ENCODE data around the gene ALDOA. TPM values are rescaled to one million over a fixed set of nuclear protein-coding genes. Genes with fewer than 3 reads are reported as not detected.

ALDOA gene
- polyA plus RNA-seq, 1 experiment = 1,788 TPM

GRCh38 chr16:30052671-30053372, 12.7 kb upstream of the ALDOA start:
- ChIA-PET POLR2A (interaction anchor here (0.5 to 1.5 kb wide), 2 partner anchors 13 to 43 kb away, joined by 3 to 11 read pairs; partner anchors contain the start of genes ALDOA and YPEL3), CTCF (interaction anchor here (0.7 to 5.9 kb wide), 4 partner anchors 8 to 39 kb away, joined by 3 to 29 read pairs (median 12); partner anchors contain the start of genes TBX6 and TLCD3B)
- no peak for TF ChIP-seq CTCF (IDR thresholded peaks at IDR 0.05; ENCODE audit: insufficient read depth, low read depth, low read length)
- Histone ChIP-seq H3K27me3 (ENCODE audit: control insufficient read depth, insufficient read depth, low read length) (no peaks in the 10 kb centered on the region), H3K36me3 (ENCODE audit: control insufficient read depth, insufficient read depth, low read length) (peaks cover 1% of the 10 kb centered on the region; the same call in 1 of the 2 replicates), H3K4me3 (ENCODE audit: low read depth, low read length) (peak overlapping the region; percentile 89)
- DNase-seq (ENCODE audit: low read depth) = no peak

GRCh38 chr16:30053376-30054015, 12.1 kb upstream of the ALDOA start:
- Histone ChIP-seq H3K4me3 (ENCODE audit: low read depth, low read length) (peak overlapping the region; percentile 89), H3K36me3 (ENCODE audit: control insufficient read depth, insufficient read depth, low read length) (peaks cover 1% of the 10 kb centered on the region; the same call in 1 of the 2 replicates), H3K27me3 (ENCODE audit: control insufficient read depth, insufficient read depth, low read length) (no peaks in the 10 kb centered on the region)
- POLR2A ChIA-PET = interaction anchor here (1.5 kb wide), 1 partner anchor 12 kb away, joined by 11 read pairs; the partner anchor contains the start of gene ALDOA
- DNase-seq (ENCODE audit: low read depth) = no peak
- TF ChIP-seq CTCF (IDR thresholded peaks at IDR 0.05; ENCODE audit: insufficient read depth, low read depth, low read length) = no peak
- CTCF ChIA-PET = interaction anchor here (0.7 to 5.9 kb wide), 4 partner anchors 9 to 38 kb away, joined by 3 to 29 read pairs (median 12); partner anchors contain the start of genes TBX6 and TLCD3B

GRCh38 chr16:30054451-30054850, 11.1 kb upstream of the ALDOA start:
- no peak for TF ChIP-seq CTCF (IDR thresholded peaks at IDR 0.05; ENCODE audit: insufficient read depth, low read depth, low read length)
- Histone ChIP-seq H3K36me3 (ENCODE audit: control insufficient read depth, insufficient read depth, low read length) (peaks cover 3% of the 10 kb centered on the region), H3K4me3 (ENCODE audit: low read depth, low read length) (no peak overlapping the region), H3K27me3 (ENCODE audit: control insufficient read depth, insufficient read depth, low read length) (no peaks in the 10 kb centered on the region)
- ChIA-PET CTCF (interaction anchor here (1.1 to 5.9 kb wide), 8 partner anchors 8 to 247 kb away, joined by 3 to 29 read pairs (median 5); partner anchors contain the start of genes TBX6 and TLCD3B), POLR2A (no interaction called here)
- DNase-seq (ENCODE audit: low read depth) = no peak

- DNase-seq (ENCODE audit: low read depth) = no peak
- Histone ChIP-seq H3K4me3 (ENCODE audit: low read depth, low read length) (no peak overlapping the region), H3K36me3 (ENCODE audit: control insufficient read depth, insufficient read depth, low read length) (peaks cover 3% of the 10 kb centered on the region), H3K27me3 (ENCODE audit: control insufficient read depth, insufficient read depth, low read length) (no peaks in the 10 kb centered on the region)
- peak; percentile 70 for TF ChIP-seq CTCF (IDR thresholded peaks at IDR 0.05; ENCODE audit: insufficient read depth, low read depth, low read length)
- POLR2A ChIA-PET = no interaction called here
- CTCF ChIA-PET = interaction anchor here (0.7 to 1.7 kb wide), 9 partner anchors 8 to 248 kb away, joined by 3 to 9 read pairs (median 4); partner anchors contain the start of gene TBX6
Measured at GRCh38 chr16:30054959-30055553, 10.5 kb upstream of the ALDOA start.

- ChIA-PET CTCF (interaction anchor here (1.8 kb wide), 1 partner anchor 29 kb away, joined by 5 read pairs; the partner anchor contains the start of gene TLCD3B), POLR2A (no interaction called here)
- H3K4me3 ChIP-seq (ENCODE audit: low read depth, low read length) = no peak overlapping the region
- DNase-seq (ENCODE audit: low read depth) = no peak
- no peaks in the 10 kb centered on the region for H3K27me3 ChIP-seq (ENCODE audit: control insufficient read depth, insufficient read depth, low read length)
- TF ChIP-seq CTCF (IDR thresholded peaks at IDR 0.05; ENCODE audit: insufficient read depth, low read depth, low read length) = no peak
- peaks cover 6% of the 10 kb centered on the region for H3K36me3 ChIP-seq (ENCODE audit: control insufficient read depth, insufficient read depth, low read length)
Measured at GRCh38 chr16:30060346-30060745, 5.2 kb upstream of the ALDOA start.
